Heart left ventricle (tissue), 16 donors: ENCODE data around the gene NRF1. TPM values are rescaled to one million over a fixed set of nuclear protein-coding genes. Genes with fewer than 3 reads are reported as not detected.

Source experiments
- ATAC-seq, 4 donors: fragments of 200-7000 bp; cut with Tn5 transposase; one replicate each; pipeline ENCODE4 v1.9.1; 2020 to 2022; ENCODE audit warnings: moderate library complexity in 4 of 4, mild to moderate bottlenecking in 3 of 4, moderate number of reproducible peaks in 1 of 4
- DNase-seq, 5 donors: peaks; one replicate each; pipeline ENCODE4 v3.0.0-alpha.2; 2020
- H3K27ac ChIP-seq, 12 donors: fragments of 200-600 bp; sonication (generic) in 4 of 12; one replicate each; pipeline versions ENCODE4 v1.5.0 to v1.8.0; 2016 to 2022; ENCODE audit warnings: mild to moderate bottlenecking in 2 of 12
- H3K27me3 ChIP-seq, 9 donors: fragments of 200-600 bp; sonication (generic) in 2 of 9; one replicate each; pipeline versions ENCODE4 v1.5.1 to v1.8.0; 2016 to 2022; ENCODE audit warnings: mild to moderate bottlenecking in 3 of 9
- H3K36me3 ChIP-seq, 9 donors: fragments of 200-600 bp; sonication (generic) in 2 of 9; one replicate each; pipeline versions ENCODE4 v1.5.0 to v1.8.0; 2018 to 2022; ENCODE audit warnings: mild to moderate bottlenecking in 2 of 9
- H3K4me1 ChIP-seq, 12 donors: fragments of 200-600 bp; sonication (generic) in 4 of 12; one replicate each; pipeline versions ENCODE4 v1.5.0 to v1.8.0; 2016 to 2022; ENCODE audit warnings: mild to moderate bottlenecking in 3 of 12
- H3K4me3 ChIP-seq, 12 donors: fragments of 200-600 bp; sonication (generic) in 4 of 12; one replicate each; pipeline versions ENCODE4 v1.5.0 to v1.8.0; 2017 to 2022; ENCODE audit warnings: mild to moderate bottlenecking in 9 of 12, moderate library complexity in 4 of 12
- H3K9me3 ChIP-seq, 12 donors: fragments of 200-600 bp; sonication (generic) in 4 of 12; one replicate each; pipeline versions ENCODE4 v1.5.0 to v1.8.0; 2016 to 2022; ENCODE audit warnings: mild to moderate bottlenecking in 1 of 12
- CTCF ChIP-seq, 12 donors: fragments of 200-600 bp; sonication (generic) in 4 of 12; IDR thresholded peaks; one replicate each; pipeline versions ENCODE4 v1.5.0 to v1.8.0; 2018 to 2022; ENCODE audit warnings: antibody characterized with exemption in 12 of 12, mild to moderate bottlenecking in 5 of 12
- POLR2A ChIP-seq, 2 donors: fragments of 450-650 bp; IDR thresholded peaks; one replicate each; pipeline ENCODE4 v1.6.1; 2017; ENCODE audit warnings: antibody characterized with exemption in 2 of 2, mild to moderate bottlenecking in 2 of 2, moderate library complexity in 2 of 2
- WGBS, 4 donors: extraction: QIAGEN DNeasy Blood & Tissue Kit in 2 of 4; methylation state at CpG; one replicate each; pipeline versions ENCODE4 v1.1.5 to v1.1.7; 2013 to 2018; 5-methylcytosine and 5-hydroxymethylcytosine counted together
- intact Hi-C, 10 donors: fragments of 100-400 bp; cut with DNase I; formaldehyde crosslinking; loops; one replicate each; pipeline versions ENCODE4 v1.11.1 to v1.14.2; 2022
- polyA plus RNA-seq, 2 donors: library from polyadenylated mRNA; stranded (reverse); fragments of 200-250 nt; gene quantifications; one replicate each; pipeline ENCODE4 v1.2.3, GENCODE V29; 2013
- total RNA-seq, 9 donors: library from RNA; depleted of rRNA in 2 of 9; stranded (reverse); fragments of >200 nt in 2 of 9; fragmentation: NEBNext Ultra II Directional in 3 of 9; extraction: Animal tissue kit (Norgen Biotek cat#: 25700) in 3 of 9; gene quantifications; one replicate each; pipeline versions ENCODE4 v1.1.0 to v1.2.4, GENCODE V29; 2016 to 2023
- donor health status: ischemic (EF 13 %, LVEDD 7.1; RV severe dilation, severe dysfunction).
- donor health status: healthy with polysubstance abuse.
- donor health status: DM: no; HTN: yes; CAD: no.
- donor health status: DM: no; HTN: no; CAD: no.
- donor health status: ischemic (EF 25% LVEDD 6.9; RV normal size, moderate dysfunction).
- donor health status: ischemic (EF 25% LVEDD 5.7; RV mildly dilated, moderate dysfunction).
- donor health status: healthy.
- donor health status: DM: yes; HTN: yes; CAD: no.
- donor health status: ischemic (EF 35%, LVEDD 5.7; RV mildly dilated, moderate dysfunction).
- donor health status: nonischemic (EF 11% LVEDD 7.7; RV severe dilation, severe dysfunction).
- donor health status: DM: yes; HTN: yes; CAD: no.
- donor health status: PGD.
- donor health status: ischemic (EF 29% LVEDD 5.4; RV normal size, mild dysfunction).
- donor health status: nonischemic (EF 23%, LVEDD 6.1; RV moderate dilation, normal function).

NRF1 gene
- total and polyA plus RNA-seq, 11 donors: 6.2 to 20.7 (median 11.9) TPM

- no peak for DNase-seq
- H3K27ac ChIP-seq: no peak overlapping the region
- no peaks in the 10 kb centered on the region for H3K9me3 ChIP-seq
- 85 to 97% (median 96%) methylated on average over 6 of the region's 6 CpGs for WGBS, 4 donors
- H3K4me3 ChIP-seq: no peak overlapping the region
- TF ChIP-seq POLR2A (IDR thresholded peaks at IDR 0.05) (no peak), CTCF (IDR thresholded peaks at IDR 0.05) (no peak)
- ATAC-seq: no peak
- H3K27me3 ChIP-seq: no peaks in the 10 kb centered on the region
- H3K4me1 ChIP-seq: peaks cover 0 to 7% (median 0%) of the 10 kb centered on the region in 12 donors
- intact Hi-C loops: no loop called here
- H3K36me3 ChIP-seq: peaks cover 0 to 45% (median 28%) of the 10 kb centered on the region in 9 donors
Measured at GRCh38 chr7:129752760-129753159, 141.2 kb downstream of the NRF1 start.

GRCh38 chr7:129754406-129754805, 142.9 kb downstream of the NRF1 start:
- no peak for TF ChIP-seq POLR2A (IDR thresholded peaks at IDR 0.05)
- TF ChIP-seq CTCF (IDR thresholded peaks at IDR 0.05): no peak
- Histone ChIP-seq H3K4me1 (peaks cover 0 to 7% (median 0%) of the 10 kb centered on the region in 12 donors), H3K36me3 (peaks cover 0 to 44% (median 28%) of the 10 kb centered on the region in 9 donors), H3K9me3 (no peaks in the 10 kb centered on the region), H3K4me3 (no peak overlapping the region), H3K27me3 (no peaks in the 10 kb centered on the region), H3K27ac (no peak overlapping the region)
- no peak for DNase-seq
- WGBS, 4 donors: 91 to 98% (median 96%) methylated on average over 2 of the region's 2 CpGs
- no peak for ATAC-seq
- intact Hi-C loops: no loop called here

GRCh38 chr7:129757991-129758390, 146.5 kb downstream of the NRF1 start:
- no peak for ATAC-seq
- TF ChIP-seq POLR2A (IDR thresholded peaks at IDR 0.05) (no peak), CTCF (IDR thresholded peaks at IDR 0.05) (no peak)
- no peak for DNase-seq
- Histone ChIP-seq H3K4me3 (no peak overlapping the region), H3K27ac (no peak overlapping the region), H3K27me3 (no peaks in the 10 kb centered on the region), H3K36me3 (peaks cover 0 to 30% (median 25%) of the 10 kb centered on the region in 9 donors), H3K9me3 (no peaks in the 10 kb centered on the region), H3K4me1 (no peaks in the 10 kb centered on the region)
- WGBS, 4 donors: 88 to 97% (median 95%) methylated on average over 4 to 5 of the region's 5 CpGs
- intact Hi-C loops: no loop called here

- intact Hi-C loops: no loop called here
- DNase-seq: no peak
- TF ChIP-seq CTCF (IDR thresholded peaks at IDR 0.05) (no peak), POLR2A (IDR thresholded peaks at IDR 0.05) (no peak)
- 88 to 97% (median 91%) methylated on average over 27 to 52 of the region's 52 CpGs for WGBS, 4 donors
- Histone ChIP-seq H3K4me3 (no peak overlapping the region), H3K9me3 (no peaks in the 10 kb centered on the region), H3K27me3 (no peaks in the 10 kb centered on the region), H3K36me3 (peaks cover 0 to under 1% (median 0%) of the 10 kb centered on the region in 9 donors), H3K4me1 (no peaks in the 10 kb centered on the region), H3K27ac (no peak overlapping the region)
- ATAC-seq: no peak
Measured at GRCh38 chr7:129762387-129762969, 151.0 kb downstream of the NRF1 start.
